Colon (tissue), 2 donors: ENCODE measurements around the gene RPS6KA4.
"Not testable (repeated sequence)": the region's sequence is repeated elsewhere in the genome, so short reads cannot be mapped to it uniquely, and the experiment has no call there.

ENCODE experiments used
- FAIRE-seq: peaks from 2 replicates; lab custom pipeline; 2012; peaks lifted over from hg19 to GRCh38; lab: Jason Lieb, UNC
- donor health status: control.
- donor health status: control.

RPS6KA4 gene

DNA sequence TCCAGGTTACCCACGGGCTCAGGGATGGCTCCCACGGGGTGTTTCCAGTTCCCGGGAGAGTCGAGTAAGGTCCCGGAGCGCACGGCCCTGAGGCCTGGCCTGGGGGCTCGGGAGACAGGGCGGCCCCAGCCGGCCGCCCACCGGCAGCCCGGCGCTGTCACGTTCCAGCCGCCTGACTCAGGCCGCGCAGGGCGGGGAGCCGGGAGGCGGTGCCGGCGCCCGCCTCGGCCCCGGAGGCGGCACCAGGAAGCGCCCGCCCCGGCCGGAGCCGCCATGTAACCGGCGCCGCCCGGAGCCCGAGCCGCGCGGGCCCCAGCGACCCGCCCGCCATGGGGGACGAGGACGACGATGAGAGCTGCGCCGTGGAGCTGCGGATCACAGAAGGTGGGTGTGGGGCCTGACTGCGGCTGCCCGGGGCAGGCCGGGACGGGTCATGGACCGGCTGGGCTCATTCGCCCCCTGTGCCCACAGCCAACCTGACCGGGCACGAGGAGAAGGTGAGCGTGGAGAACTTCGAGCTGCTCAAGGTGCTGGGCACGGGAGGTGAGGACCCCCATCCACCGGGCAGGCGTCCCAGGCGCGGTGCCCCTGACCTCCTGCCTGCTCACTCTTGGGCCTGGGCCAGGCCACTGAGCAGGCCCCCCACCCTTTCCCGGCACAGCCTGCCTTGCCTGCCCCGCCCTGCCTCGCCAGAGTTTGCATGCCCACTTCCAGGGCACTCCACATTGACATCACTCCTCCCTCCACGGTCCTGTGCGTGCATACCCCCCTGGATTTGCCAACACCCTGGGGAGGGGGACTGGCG, at the start of gene RPS6KA4:
Gene RPS6KA4, plus strand, starts transcription at position 256 of the 805 bp plus-strand sequence. Its CDS starts 74 bp downstream, at position 330.
- no peak for FAIRE-seq

DNA sequence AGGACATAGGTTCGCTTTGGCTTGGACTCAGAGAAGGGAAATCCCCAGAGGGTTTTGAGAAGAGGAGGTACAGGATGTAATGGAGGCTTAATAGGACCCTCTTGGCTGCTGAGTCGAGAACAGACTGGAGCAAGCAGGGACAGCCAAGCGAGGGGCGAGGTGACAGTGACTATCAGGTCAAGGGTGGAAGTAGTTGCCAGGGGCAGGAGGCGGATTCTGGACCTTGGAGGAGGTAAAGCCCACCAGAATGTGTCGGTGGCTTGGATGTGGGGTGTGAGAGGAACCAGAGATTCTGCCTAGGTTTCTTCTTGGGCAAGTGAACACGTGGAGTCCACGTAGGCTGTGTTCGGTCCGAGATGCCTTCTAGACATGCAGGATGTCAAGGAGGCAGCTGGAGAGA, 46.0 kb upstream of the RPS6KA4 start:
- no peak for FAIRE-seq

DNA sequence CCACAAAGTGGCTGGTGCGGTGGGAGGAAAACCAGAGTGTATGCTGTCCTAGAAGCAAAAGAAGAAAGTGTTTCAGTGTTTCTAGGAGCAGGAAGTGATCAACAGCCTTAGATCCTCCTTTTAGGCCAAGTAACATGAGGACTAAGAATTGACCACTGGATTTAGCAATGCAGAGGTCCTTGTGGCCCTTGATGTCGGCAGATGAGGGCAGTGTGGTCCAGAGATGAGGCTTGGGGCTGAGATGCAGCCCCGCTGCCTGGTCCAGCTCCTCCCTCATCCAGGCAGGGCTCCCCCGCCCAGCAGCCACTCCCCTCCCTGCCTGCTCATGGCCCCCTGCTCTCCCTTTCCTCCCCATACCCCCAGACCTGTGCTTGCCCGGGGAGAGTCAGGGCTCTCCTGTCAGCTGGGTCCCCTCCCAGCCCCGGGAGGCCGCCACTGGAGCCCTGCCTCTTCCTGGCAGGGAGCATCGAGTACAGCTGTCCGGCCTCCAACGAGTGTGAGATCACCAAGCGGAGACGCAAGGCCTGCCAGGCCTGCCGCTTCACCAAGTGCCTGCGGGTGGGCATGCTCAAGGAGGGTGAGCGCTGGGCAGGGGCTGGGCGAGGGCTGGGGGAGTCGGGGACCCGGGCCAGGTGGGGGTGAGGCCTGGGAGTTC, 45.3 kb upstream of the RPS6KA4 start:
- no peak for FAIRE-seq

DNA sequence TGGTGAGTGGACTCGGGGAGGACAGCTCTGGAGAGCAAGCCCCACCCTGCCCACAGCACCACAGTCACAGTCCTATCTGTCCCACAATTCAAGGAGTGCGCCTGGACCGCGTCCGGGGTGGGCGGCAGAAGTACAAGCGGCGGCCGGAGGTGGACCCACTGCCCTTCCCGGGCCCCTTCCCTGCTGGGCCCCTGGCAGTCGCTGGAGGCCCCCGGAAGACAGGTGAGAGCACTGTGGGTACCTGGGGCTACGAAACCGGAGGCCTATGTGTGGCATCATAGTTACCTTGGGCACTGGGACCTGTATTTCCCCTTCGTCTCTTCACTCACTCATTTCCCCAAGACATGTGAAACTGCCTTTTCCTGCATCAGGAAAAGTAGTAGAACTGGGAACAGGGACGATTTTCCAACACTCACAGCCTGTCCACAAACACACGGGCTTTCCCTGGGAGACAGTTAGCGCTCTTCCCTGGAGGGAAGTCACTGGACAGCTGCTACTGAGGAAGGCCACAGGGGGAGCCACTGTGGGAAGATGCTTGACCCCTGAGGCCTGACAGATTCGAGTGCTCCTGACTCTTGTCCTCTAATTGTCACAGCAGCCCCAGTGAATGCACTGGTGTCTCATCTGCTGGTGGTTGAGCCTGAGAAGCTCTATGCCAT, 44.7 kb upstream of the RPS6KA4 start:
- no peak for FAIRE-seq

DNA sequence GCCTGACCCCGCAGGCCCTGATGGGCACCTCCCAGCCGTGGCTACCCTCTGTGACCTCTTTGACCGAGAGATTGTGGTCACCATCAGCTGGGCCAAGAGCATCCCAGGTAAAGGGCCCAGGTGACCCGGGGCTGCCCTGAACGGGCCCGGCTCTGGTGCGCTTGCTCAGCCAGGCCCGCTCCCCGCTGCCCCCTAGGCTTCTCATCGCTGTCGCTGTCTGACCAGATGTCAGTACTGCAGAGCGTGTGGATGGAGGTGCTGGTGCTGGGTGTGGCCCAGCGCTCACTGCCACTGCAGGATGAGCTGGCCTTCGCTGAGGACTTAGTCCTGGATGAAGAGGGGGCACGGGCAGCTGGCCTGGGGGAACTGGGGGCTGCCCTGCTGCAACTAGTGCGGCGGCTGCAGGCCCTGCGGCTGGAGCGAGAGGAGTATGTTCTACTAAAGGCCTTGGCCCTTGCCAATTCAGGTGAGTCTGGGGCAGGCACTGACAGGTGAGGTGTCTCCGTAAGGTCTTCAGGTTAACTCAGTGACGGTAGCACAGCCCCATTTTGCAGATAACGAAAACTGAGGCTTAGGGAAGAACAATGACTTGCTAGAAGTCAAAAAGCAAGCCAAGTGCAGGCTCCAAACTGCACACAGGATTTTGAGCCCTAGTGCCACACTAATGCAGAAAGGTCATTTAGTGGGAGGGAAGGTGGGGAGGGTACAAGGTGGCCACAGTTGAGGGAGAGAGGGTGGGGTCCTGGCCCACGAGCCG, 44.0 kb upstream of the RPS6KA4 start:
- FAIRE-seq = no peak

DNA sequence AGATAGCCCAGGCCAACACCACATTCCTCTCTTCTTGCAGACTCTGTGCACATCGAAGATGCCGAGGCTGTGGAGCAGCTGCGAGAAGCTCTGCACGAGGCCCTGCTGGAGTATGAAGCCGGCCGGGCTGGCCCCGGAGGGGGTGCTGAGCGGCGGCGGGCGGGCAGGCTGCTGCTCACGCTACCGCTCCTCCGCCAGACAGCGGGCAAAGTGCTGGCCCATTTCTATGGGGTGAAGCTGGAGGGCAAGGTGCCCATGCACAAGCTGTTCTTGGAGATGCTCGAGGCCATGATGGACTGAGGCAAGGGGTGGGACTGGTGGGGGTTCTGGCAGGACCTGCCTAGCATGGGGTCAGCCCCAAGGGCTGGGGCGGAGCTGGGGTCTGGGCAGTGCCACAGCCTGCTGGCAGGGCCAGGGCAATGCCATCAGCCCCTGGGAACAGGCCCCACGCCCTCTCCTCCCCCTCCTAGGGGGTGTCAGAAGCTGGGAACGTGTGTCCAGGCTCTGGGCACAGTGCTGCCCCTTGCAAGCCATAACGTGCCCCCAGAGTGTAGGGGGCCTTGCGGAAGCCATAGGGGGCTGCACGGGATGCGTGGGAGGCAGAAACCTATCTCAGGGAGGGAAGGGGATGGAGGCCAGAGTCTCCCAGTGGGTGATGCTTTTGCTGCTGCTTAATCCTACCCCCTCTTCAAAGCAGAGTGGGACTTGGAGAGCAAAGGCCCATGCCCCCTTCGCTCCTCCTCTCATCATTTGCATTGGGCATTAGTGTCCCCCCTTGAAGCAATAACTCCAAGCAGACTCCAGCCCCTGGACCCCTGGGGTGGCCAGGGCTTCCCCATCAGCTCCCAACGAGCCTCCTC, 43.1 kb upstream of the RPS6KA4 start:
- not testable (repeated sequence) for FAIRE-seq

DNA sequence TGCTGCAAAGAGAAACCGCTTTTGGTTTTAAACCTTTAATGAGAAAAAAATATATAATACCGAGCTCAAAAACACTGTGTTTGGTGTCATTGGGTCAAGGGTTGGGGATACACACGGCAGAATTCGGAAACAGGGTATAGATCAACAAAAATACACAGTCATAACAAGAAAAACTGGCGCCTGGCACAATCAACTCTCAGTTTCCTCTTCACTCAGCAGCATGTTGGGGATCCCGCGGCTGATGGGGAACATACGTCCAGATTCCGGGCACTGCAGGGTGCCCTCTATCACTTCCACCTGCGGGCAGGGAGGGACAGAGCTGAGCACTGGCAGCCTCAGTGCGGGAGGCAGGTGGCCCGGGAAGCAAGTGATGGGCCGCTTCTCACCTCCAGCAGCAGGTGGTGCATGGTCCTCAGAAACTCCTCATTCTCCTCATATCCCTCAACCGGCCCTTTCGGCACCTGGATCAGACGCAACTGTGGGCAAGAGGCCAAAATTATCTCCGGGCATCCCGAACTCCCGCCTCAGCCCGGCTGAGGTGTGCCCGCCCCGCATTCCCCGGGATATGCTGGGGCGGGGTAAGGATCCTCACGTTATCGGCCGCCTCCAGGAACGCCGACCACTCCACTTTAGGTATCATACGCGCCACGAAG, 42.2 kb upstream of the RPS6KA4 start:
- no peak for FAIRE-seq

DNA sequence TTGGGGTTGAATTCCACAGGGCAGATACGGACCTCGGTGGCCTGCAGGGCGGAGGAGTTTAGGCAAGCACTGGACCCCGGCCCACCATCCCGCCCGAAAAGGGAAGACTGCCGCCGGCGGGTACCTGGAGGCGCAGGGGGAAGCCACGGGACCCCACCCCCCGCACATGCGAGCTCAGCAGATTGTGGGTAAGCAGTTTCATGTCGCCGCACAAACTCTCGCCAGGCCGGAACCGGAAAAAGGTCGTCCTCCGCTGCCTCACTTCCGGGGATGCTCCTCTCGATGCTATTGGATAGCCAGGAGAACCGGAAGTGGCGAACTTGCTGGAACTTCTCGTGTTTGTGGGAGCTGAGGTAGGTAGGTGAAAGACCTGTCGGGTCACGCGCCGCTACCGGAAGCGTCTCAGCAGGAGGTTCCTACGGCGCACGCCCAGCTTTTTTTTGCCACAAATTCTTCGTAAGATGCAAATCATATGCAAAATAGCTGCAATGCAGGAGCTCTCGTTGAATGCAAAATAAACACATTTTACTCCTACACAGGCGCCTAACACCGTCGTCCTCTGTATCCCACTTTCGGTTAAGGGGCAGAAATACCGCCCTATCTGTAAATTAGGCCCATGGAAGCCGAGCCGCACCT, 41.5 kb upstream of the RPS6KA4 start, which contains the start of gene TRMT112:
Gene TRMT112, minus strand, starts transcription at position 235 of the 636 bp plus-strand sequence. Its CDS starts 33 bp downstream, at position 202.
- peak; percentile 5 for FAIRE-seq

DNA sequence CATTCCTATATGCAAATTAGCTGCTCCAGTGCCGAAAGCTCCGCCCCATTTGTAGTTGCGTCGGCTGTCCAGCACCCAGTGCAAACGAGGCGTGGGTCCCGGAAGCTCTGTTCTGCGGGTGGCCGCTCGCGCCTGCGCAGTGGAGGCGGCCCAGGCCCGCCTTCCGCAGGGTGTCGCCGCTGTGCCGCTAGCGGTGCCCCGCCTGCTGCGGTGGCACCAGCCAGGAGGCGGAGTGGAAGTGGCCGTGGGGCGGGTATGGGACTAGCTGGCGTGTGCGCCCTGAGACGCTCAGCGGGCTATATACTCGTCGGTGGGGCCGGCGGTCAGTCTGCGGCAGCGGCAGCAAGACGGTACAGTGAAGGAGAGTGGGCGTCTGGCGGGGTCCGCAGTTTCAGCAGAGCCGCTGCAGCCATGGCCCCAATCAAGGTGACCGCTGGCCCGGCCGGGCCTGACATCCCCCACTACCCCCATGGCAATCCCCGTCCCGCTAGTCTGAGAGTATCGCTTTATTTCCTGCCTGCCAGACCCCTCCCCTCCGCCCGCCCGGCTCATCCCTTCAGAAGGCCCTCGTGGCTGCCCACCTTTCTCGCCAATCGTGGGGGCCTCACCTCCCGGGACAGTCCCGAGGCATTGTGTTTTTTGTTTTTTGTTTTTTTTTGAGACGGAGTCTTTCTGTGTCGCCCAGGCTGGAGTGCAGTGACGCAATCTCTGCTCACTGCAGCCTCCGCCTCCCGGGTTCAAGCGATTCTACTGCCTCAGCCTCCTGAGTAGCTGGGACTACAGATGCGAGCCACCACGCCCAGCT, 40.8 kb upstream of the RPS6KA4 start, which contains the start of gene PRDX5:
Gene PRDX5, plus strand, starts transcription at position 161 of the 805 bp plus-strand sequence. Its CDS starts 95 bp downstream, at position 256.
- no peak for FAIRE-seq

DNA sequence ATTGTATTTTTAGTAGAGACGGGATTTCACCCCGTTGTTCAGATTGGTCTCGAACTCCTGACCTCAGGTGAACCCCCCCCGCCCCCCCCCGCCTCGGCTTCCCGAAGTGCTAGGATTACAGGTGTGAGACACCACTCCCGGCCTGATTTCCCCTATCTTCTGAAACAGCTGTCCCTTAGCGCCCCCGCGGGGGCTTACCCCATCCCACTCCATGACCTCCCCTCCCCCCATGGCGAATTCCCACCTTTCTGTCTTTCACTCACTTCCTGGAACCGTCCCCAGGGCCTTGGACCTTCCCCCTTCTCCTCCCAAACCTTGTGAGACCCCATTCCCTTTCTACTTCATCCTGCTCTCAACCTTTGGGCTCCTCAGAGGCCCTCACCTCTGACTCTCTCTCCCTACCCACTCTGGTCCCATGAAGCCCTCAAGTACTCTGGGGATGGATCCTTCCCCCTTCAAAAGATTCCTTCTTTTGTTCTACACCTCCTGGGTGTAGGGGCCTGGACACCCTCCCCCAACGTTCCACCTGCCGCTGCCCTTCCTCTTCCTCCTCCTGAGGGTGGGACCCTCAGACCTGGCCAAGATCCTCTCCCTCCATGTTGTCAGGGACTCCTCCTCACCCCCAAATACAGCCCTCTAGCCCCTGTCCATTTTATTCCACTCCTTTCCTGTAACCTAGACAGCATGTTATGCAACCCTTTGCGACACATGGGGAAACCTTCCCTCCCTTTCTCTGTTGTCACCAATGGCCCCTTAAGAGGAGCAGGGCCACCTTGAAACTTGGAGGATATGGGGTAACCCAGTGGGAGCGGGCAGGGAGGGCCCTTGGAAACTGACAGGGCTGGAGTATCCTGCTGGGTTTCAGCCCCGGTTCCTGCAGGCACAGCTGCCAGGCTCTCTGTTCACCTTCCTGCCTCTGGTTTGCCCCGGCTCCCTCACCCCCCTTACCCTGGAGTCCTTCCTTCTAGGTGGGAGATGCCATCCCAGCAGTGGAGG, 39.9 kb upstream of the RPS6KA4 start:
- FAIRE-seq = no peak

DNA sequence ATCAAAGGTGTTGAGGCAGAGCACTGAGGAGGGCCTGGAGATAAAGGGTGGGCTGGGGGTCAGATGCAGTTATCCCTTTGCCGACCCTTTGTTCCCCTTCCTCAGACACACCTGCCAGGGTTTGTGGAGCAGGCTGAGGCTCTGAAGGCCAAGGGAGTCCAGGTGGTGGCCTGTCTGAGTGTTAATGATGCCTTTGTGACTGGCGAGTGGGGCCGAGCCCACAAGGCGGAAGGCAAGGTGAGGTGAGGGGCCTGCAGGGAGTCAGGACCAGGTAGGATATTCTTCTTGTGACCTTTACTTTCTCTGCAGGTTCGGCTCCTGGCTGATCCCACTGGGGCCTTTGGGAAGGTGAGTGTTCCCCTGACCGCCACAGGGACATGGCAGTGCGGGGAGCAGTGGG, 38.4 kb upstream of the RPS6KA4 start:
- FAIRE-seq = no peak

DNA sequence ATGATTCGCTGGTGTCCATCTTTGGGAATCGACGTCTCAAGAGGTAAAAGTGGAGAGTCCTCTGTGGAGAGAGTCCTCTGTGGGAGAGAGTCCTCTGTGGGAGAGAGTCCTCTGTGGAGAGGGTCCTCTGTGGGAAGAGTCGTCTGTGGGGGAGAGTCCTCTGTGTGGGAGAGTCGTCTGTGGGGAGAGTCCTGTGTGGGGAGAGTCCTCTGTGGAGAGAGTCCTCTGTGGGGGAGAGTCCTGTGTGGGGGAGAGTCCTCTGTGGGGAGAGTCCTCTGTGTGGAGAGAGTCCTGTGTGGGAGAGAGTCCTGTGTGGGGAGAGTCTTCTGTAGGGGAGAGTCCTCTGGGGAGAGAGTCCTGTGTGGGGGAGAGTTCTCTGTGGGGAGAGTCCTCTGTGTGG, 37.9 kb upstream of the RPS6KA4 start:
- no peak for FAIRE-seq

DNA sequence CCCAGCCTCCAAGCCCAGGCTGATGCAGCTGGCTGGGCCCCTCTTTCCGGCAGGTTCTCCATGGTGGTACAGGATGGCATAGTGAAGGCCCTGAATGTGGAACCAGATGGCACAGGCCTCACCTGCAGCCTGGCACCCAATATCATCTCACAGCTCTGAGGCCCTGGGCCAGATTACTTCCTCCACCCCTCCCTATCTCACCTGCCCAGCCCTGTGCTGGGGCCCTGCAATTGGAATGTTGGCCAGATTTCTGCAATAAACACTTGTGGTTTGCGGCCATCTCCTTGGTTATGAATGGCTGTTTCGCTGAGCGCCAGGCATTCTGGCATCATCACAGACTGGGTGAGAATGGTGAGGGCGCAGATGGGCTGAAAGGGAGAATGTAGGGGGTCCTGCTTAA, 37.4 kb upstream of the RPS6KA4 start:
- no peak for FAIRE-seq

DNA sequence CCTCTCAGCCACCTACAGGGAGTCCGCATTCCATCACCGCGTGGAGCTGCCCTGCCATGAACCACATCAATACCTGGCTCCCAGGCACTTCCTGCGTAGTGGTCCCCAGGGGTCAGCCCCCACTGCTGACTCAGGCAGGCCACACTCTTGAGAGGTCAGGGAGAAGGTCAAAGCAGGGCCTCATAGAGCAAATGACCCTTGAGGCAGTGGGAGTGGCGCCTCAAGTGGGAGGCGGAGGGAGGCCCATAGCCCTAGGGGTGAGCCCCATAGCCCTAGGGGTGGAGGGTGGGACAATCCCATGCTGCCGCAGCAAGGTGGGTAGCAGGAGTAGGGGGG, 36.1 kb upstream of the RPS6KA4 start:
- no peak for FAIRE-seq

DNA sequence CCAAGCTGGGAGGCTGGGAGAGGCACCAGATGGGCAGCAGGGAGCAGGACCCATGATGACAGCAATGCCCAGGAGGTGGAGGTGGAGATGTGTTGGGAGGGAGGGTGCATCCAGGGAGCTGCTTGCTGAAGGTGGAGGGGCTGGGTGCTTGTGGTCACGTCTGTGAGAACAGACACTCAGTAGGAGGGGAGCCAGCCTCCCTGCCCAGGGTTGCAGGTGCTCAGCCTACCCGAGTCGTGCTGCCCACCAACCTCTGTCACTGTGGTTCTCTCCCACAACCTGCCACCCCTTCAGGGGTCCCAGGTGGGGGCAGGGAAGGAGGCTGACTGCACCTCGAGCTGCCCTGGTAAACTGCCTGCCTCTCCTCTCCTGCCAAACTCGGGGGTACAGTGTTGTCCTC, 35.6 kb upstream of the RPS6KA4 start:
- no peak for FAIRE-seq

DNA sequence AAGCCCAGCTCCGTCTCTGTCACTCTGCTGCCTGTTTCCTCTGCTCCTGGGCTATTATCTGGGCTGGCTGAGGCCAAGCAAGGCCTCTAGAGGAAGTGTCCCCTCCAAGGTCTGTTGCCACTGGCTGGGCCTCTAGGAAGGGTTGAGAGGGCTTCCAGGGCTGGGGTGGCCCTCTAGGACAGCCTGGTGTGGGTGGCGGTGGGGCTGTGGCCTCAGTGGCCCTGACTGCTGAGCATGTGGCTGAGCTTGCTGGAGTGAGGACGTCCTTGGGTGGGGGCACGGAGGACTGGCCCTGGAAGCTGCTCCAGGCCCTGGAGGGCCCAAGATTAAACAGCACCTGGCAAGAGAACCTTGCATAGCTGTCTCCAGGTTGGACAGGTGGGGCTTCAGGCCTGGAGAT, 35.0 kb upstream of the RPS6KA4 start:
- not testable (repeated sequence) for FAIRE-seq

DNA sequence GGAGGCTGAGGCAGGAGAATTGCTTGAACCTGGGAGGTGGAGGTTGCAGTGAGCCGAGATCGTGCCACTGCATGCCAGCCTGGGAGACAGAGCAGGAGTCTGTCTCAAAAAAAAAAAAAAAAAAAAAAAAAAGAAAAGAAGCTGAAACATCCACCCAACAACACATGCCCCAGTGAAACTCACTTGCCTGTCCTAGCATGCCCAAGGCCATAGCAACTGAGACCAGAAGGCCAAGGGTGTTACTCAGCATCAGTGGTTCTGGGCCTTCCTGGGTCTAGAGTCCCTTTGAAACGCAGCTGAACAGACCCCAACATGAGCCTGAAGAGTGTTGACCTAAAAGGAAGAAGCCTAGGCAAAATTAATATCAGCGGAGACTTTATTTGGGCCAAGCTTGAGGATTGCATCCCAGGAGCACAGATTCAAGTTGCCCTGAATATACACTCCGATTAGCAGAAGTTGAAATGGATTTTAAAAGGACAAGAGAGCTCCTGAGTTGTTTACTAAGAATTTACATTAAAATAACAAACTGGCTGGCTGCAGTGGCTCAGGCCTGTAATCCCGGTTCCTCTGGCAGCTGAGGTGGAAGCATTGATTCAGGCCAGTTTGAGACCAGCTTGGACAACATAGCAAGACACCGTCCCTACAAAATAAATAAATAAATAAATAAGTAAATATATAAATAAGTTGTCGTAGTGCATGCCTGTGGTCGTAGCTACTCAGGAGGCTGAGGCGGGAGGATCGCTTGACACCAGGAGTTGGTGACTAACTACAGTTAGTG, 34.1 kb upstream of the RPS6KA4 start:
- FAIRE-seq = no peak
